K562 (cell line): ENCODE results near the gene CSNK1D.

Experiments
- GTF2F1 ChIP-seq: IDR thresholded peaks from 2 replicates; pipeline ENCODE4 v1.6.1; 2011; ENCODE audit warnings: low read depth, low read length, improper control_type of control experiment
- POLR2A ChIP-seq: fragments of 450-650 bp; conservative IDR thresholded peaks from 2 replicates; pipeline ENCODE4 v1.6.1; 2016
- ZNF140 ChIP-seq: fragments of 250-450 bp; sonication (Bioruptor Pico); IDR thresholded peaks from 2 replicates; pipeline ENCODE4 v1.8.0; 2021; ENCODE audit warnings: moderate library complexity, mild to moderate bottlenecking, inconsistent platforms
- TF ChIP-seq, protein P1 (sequence below): sonication (generic); formaldehyde crosslinking; IDR thresholded peaks from 2 replicates; pipeline ENCODE4 v1.8.1; 2022; ENCODE audit warnings: missing genetic modification reagents
- TF ChIP-seq, protein P2 (sequence below): fragments of 450-650 bp; IDR thresholded peaks from 2 replicates; pipeline ENCODE4 v1.6.1; 2016; ENCODE audit warnings: antibody characterized with exemption

GRCh38 chr17:82272495-82273326, 789 bp downstream of the CSNK1D start:
- TF ChIP-seq, protein P1, sequence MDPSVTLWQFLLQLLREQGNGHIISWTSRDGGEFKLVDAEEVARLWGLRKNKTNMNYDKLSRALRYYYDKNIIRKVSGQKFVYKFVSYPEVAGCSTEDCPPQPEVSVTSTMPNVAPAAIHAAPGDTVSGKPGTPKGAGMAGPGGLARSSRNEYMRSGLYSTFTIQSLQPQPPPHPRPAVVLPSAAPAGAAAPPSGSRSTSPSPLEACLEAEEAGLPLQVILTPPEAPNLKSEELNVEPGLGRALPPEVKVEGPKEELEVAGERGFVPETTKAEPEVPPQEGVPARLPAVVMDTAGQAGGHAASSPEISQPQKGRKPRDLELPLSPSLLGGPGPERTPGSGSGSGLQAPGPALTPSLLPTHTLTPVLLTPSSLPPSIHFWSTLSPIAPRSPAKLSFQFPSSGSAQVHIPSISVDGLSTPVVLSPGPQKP (CRISPR knock-in tag) = no peak
- TF ChIP-seq ZNF140 (CRISPR knock-in tag) (no peak), GTF2F1 (no peak), POLR2A (no peak)
- TF ChIP-seq, protein P2, sequence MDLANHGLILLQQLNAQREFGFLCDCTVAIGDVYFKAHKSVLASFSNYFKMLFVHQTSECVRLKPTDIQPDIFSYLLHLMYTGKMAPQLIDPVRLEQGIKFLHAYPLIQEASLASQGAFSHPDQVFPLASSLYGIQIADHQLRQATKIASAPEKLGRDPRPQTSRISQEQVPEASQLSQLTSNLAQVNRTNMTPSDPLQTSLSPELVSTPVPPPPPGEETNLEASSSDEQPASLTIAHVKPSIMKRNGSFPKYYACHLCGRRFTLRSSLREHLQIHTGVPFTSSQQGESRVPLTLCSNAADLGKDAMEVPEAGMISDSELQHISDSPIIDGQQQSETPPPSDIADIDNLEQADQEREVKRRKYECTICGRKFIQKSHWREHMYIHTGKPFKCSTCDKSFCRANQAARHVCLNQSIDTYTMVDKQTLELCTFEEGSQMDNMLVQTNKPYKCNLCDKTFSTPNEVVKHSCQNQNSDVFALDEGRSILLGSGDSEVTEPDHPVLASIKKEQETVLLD = no peak
